Activated naive CD4-positive, alpha-beta T cell treated with anti-CD3 and anti-CD28 coated beads, Interleukin-2, amount 50 U/mL, for 16 hours (primary cell): ENCODE data around the gene DIAPH1.

ENCODE experiments used
- DNase-seq: peaks from one replicate; pipeline ENCODE4 v3.0.0-alpha.2; 2020

Gene DIAPH1

DNA sequence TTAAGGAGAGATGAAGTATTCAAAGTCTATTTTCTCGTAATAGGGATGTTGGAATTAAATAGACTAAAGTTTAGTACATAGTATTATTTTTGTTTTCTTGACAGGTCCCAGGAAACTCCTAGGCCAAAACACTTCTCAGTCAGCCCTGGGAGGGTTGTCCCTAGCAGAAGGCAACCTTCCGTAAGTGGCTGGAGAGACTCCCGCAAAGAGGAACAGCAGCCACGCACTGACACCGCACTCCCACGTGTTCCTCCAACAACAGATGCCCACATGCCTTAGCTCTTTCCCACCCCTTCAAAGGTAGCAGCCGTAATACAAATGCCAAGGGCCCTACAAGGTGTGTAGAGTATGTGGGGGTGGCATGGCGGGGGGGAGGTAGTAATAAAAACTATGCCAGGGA is 101.5 kb downstream of the DIAPH1 start:
- no peak for DNase-seq

DNA sequence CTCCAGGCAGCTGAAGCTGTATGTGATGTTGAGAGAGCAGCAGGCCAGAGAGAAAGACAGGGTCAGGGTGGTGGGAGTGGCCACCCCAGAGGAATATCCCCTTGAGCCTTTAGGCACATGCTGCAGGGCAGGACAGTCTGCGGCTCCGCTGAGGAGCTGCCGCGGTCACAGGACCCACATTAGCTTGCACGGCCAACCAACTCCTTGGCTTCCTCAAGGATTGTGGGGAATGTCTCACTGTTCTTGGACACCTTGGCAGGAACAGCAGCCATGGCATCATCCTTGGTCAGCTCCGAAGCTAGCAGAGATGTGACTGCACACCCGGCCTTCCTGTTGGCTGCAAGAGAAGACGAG is 102.2 kb downstream of the DIAPH1 start:
- DNase-seq: no peak

- no peak for DNase-seq
Observed at GRCh38 chr5:141515946-141516671, 102.7 kb downstream of the DIAPH1 start.

DNA sequence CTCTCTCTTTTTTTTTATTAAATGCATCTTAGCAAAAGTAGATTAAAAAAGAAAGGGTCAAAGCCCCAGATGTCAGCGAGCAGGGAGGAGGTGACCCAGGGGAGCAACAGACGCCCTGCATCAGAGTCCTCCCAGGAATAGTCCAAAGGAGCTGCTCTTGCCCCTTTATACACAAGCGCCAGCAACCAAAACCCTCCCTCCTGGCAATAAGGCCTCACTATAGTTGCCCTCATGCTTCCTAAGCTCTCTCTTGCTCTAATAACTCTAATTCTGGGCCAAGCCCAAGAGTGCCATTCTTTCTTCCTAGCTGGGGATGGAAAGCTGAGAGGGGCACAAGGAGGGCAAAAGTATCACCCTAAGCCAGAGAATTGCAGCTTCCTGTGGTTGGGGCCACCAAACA is 103.7 kb downstream of the DIAPH1 start:
- DNase-seq: no peak

DNA sequence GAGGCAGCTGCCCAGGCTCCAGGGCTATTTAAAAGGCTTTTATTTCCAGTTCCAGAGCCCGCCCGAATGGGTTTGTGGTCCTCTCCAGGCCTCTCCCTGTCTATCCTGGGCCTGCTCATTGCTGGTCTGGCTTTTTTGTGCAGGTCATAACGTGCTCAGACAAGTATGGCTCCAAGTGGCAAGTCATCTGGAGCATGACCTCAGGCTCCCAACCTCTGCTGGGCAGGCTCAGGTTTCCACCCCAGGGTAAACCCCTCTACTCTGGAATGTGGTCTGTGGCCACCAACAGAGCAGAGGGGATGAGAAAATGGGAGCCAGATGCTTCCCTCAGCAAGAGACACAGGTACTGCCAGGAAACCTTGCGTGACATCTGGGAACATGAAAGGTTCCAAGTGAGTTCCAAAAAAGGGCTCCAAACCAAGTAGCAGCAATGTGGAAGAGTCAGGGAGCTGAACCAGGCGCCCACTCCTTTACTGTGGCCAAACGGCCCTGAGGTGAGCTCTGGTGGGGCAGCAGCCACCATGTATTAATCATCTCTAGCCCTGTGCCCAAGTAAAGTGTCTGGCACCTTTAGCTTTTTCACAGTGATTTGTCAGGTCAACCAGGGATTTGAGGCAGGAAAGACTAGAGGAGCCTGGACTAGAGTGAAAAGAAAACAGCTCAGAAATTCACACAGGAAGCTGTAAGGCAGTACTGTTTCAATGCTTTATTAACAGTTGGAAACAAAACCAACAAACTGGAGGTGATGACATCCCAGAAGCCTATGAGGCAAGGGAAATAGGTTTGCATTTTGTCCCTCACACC is 104.3 kb downstream of the DIAPH1 start:
- DNase-seq: no peak

- DNase-seq: peak; percentile 78
Observed at GRCh38 chr5:141513627-141514329, 105.0 kb downstream of the DIAPH1 start.

GRCh38 chr5:141512911-141513626 is 105.7 kb downstream of the DIAPH1 start:
- DNase-seq: peak; percentile 52

- peak; percentile 82 for DNase-seq
Observed at GRCh38 chr5:141512390-141512910, 106.3 kb downstream of the DIAPH1 start.

GRCh38 chr5:141511771-141512325 is 107.0 kb downstream of the DIAPH1 start:
- DNase-seq: no peak

- no peak for DNase-seq
Observed at GRCh38 chr5:141510850-141511601, 107.8 kb downstream of the DIAPH1 start.

DNA sequence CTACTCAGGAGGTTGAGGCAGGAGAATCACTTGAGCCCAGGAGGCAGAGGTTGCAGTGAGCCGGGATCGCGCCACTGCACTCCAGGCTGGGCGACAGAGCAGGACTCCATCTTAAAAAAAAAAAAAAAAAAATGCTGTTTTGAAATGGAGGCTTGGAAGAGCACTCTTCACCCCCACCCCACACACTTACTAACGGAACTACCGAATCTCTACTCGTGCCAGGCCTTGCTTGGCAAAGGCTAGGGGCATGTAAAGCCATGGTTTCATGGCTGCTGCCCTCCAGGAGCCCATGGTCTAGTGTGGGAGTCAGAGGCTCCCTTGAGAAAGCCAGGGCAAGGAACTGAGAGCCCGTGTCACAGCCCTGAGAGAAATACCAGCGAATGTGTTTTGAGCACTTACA is 108.6 kb downstream of the DIAPH1 start:
- DNase-seq: no peak

DNA sequence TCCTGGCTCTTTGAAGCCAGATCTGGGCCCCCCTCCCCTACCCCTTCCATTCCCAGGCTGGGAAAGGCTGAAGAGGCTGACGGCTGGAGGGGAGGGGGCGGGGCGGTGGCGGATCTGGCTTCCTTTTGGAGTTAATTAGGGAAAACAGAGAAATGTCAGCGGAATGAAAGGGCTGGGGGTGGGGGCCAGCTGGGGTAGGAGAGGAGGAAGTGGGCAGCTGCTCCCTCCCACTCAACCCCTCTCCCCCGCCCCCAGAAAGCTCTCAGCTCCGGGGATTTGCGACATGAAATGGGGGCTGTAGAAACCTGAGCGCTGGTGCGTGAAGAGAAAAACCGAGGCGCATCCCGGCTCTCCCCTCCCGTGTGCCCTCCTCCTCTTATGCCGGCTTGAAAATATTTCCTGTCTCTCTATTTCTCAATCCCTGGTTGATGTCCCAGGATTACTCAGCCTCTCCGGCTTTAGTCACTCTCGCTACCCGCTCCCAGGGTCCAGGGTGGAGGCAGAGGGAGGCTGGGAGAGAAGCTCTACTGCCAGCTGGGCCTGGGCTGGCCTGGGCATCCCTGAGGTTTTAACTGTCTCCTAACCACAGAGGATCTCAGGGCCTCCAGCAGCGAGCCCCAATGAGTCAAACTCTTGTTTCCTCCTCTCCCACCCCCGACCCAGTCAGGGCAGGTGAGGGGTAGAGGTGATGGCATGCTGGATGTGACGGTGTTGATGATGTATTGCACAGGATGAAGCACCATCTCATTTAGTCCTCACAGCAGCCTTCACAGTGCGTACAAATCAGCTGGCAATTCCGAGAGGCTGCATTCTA is 109.8 kb downstream of the DIAPH1 start:
- DNase-seq: no peak

DNA sequence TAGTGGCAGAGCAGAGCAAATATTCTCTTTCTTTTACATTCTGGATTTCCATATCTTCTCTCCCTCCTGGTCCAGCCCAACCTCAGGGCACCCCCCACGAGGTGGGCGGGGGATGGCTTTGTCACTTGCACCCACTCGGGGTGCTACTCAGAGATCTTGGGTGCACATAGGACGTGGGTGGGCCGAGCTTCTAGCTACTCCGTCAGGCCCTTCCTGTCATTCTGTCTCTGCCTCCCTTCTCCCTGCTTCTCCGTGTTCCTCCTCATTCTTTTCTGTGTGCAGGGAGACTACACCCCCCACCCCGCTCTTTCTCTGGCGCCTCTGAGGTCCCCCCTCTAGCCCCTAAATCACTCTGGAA is 110.4 kb downstream of the DIAPH1 start:
- DNase-seq: no peak

DNA sequence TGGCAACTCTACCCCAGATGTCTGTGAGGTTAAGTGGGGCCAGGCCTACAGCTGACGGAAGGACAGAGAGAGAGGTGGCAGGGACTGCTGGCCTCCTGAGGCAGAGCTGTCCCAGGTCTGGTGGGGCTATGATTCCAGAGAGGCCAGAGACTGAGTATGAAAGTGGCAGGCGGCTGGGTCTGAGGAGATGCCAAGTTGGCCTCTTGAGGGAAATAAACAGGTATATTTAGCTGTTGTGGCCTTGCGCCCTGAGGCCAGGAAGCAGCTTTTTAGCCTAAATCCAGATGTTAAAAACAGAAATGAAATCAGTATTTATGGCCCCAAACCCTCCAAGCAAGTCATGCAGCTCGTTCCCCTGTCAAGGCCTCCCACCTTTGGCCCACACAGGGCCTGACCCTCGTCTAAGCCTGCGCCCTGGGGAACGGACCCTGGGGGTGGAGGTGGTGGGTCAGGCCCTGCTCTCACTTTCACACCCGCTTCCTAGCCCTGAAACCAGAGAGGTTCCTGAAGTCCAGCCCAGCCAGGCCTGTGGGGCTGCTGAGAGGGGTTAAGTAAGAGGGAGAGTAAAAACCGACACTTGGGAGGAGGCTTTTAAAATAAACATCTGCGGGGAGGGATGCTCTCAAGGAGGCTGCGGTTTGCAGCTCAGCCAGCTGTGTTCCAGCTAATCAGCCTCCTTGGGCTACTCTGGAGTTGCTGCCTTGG is 111.3 kb downstream of the DIAPH1 start:
- DNase-seq: no peak

DNA sequence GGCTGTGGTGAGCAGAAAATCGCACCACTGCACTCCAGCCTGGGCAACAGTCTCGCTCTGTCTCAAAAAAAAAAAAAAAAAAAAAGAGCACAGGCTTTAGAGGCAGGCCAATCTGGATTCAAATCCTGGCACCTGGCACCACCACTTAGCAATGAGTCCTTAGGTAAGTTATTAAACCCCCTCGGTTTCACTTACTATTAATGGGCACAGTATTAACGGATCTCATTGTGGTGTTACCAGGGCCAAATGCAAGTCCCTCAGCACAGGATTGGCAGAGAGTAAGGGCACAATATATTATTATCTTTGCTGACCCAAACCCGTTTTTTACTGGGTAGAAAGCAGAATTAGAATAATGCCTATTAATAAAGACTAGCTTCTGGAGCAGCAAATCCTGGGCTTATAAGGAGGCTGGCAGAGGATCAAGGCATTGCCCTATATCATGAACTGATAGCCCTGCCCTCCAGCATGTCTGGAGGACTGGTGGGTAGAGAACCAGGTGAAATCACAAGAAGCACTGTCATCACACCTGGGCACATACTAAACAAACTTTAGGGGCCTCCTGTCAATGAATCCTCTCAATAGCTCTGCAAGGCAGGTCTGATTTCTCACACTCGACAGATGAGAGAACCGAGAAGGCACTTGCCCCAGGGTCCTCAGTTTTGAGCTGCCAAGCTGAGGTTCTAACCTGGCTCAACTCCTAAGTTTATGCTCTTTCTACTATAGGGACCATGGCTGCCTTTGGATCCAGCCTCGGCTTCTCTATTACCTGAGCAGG is 112.2 kb downstream of the DIAPH1 start:
- DNase-seq: no peak

DNA sequence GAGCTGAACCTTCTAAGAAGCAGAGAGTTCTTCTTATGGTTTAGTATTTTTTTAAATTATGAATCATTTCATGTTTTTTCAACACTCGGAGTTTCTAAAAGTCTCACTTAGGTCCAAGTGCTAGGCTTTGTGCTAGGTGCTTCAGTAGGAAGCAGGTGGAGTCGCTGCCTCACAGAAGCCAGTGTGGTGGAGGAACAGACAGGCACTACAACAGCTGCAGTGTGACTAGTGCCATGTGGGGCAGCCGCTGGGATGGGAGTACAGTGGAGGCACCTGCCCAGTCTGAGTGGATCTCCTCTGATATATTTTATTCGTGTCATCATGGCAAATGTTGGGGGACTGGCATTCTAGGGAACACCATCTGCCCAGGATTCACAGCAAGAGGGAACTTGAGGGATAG is 114.6 kb downstream of the DIAPH1 start:
- no peak for DNase-seq

DNA sequence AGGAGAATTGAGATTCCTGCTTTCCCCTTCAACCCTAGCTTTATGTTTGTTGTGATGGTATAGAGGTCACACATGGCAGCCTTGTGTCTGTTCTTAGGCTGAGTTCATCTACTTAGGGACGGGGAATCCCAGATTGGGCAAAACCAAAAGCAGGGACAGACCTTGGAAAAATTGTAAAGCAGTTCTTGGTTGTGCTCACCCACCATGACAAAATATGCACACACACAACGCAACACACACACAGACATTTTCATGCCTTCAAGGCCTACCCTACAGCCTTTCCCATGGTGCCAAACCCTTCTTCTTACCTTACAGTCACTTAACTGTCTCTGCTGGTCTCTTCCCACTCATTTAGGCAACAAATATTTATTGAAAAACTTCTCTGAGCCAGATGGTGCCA is 115.1 kb downstream of the DIAPH1 start:
- DNase-seq: no peak

DNA sequence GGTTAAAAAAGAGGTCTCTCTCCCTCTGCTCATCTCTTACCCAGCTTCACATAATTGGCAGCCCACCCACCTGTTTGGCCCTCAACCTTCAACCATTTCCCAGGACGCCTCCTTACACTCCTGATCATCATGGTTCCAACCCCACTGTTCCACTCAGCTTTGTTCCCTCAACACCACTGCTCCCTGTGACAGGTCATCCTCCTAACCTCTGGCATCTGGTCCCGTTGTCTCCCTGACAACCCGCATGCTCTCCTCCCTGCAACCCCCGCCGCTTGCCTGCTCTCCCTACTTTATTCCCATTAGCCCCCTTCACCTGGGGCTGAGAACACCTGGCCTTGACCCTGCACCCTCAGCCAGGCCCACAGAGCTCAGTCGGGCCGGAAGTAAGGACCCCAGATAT is 117.0 kb downstream of the DIAPH1 start:
- no peak for DNase-seq

DNA sequence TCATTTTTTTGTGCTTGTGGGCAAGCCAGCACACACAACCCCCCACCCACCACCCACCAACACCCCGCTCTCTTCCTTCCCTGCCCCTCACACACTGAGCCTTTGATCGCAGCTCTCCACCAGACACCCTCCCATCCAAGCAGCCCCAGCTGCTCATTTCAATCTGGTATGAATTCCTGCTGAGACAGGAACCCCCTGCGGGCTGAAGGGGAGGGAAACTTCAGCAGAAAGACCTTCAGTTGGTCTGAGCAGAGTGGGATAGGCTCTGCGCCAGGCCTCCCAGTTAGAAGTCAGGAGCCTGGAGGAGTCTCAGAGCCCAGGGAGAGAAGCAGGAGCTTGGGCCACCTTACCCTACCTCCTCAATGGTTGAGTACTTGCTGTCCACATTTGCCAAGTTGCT is 122.8 kb downstream of the DIAPH1 start:
- DNase-seq: no peak

DNA sequence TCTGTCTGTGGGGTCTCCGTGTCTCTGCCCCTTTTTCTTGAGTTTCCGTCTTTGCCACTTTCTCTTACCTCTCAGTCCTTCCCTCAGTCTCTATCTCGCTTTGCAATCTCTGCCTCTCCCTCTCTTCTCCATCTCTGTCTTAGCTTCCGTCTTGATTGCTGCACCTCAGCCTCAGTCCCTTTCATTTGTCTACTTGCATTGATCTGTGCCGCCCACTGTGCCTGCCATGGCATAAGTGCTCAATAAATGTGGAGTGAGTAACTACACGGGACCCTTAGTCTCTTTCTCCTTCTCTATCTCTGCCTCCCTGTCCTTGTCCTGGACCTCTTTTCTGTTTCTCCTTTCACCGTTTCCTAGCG is 123.4 kb downstream of the DIAPH1 start:
- no peak for DNase-seq
